Fibroblast of skin of abdomen (primary cell): Measurements from ENCODE around the gene TTPAL. TPM values are rescaled to one million over a fixed set of nuclear protein-coding genes. Genes with fewer than 3 reads are reported as not detected.

Source experiments
- DNase-seq: peaks from one replicate; pipeline ENCODE4 v3.0.0-alpha.2; 2013
- polyA plus RNA-seq, 2 experiments: library from polyadenylated mRNA; unstranded; fragments of 120-200 nt; gene quantifications; one replicate each; pipeline ENCODE4 v1.2.1, GENCODE V29; 2013; ENCODE audit not compliant: insufficient read length in 2 of 2

TTPAL gene
- polyA plus RNA-seq (2013, experiment 1 of 2; ENCODE audit: insufficient read length): 17.6 TPM
- 19.1 TPM for polyA plus RNA-seq (2013, experiment 2 of 2; ENCODE audit: insufficient read length)

- DNase-seq: peak; percentile 79
Measured at GRCh38 chr20:44475694-44476560, at the start of gene TTPAL. Gene TTPAL, plus strand, starts transcription at chr20:44475874. Its CDS starts 4,126 bp downstream, at chr20:44480000.

- DNase-seq: no peak
Measured at GRCh38 chr20:44425923-44426322, 49.8 kb upstream of the TTPAL start.

- no peak for DNase-seq
Measured at GRCh38 chr20:44426879-44427790, 48.5 kb upstream of the TTPAL start.

GRCh38 chr20:44427804-44428173 lies 47.9 kb upstream of the TTPAL start:
- no peak for DNase-seq

GRCh38 chr20:44428174-44429016 lies 47.3 kb upstream of the TTPAL start:
- no peak for DNase-seq

- DNase-seq: no peak
Measured at GRCh38 chr20:44429017-44429339, 46.7 kb upstream of the TTPAL start.

- no peak for DNase-seq
Measured at GRCh38 chr20:44429419-44430269, 46.0 kb upstream of the TTPAL start.

- DNase-seq: no peak
Measured at GRCh38 chr20:44430270-44431065, 45.2 kb upstream of the TTPAL start.

GRCh38 chr20:44431118-44431501 lies 44.6 kb upstream of the TTPAL start:
- DNase-seq: no peak

GRCh38 chr20:44431502-44432234 lies 44.0 kb upstream of the TTPAL start:
- DNase-seq: no peak

- no peak for DNase-seq
Measured at GRCh38 chr20:44432618-44433577, 42.8 kb upstream of the TTPAL start.

- DNase-seq: no peak
Measured at GRCh38 chr20:44433751-44434538, 41.7 kb upstream of the TTPAL start.

- DNase-seq: no peak
Measured at GRCh38 chr20:44435630-44436335, 39.9 kb upstream of the TTPAL start.

- no peak for DNase-seq
Measured at GRCh38 chr20:44436393-44436792, 39.3 kb upstream of the TTPAL start.

GRCh38 chr20:44437497-44437896 lies 38.2 kb upstream of the TTPAL start:
- DNase-seq: no peak

- no peak for DNase-seq
Measured at GRCh38 chr20:44438782-44439181, 36.9 kb upstream of the TTPAL start.

- DNase-seq: no peak
Measured at GRCh38 chr20:44439318-44439717, 36.4 kb upstream of the TTPAL start.
